GM08714 (cell line): ENCODE measurements around the gene EXOC3L2.

Source experiments
- H3K4me3 ChIP-seq: fragments of 200-500 bp; sonication (Bioruptor generic); 2 replicates; pipeline ENCODE4 v1.5.1; 2014; ENCODE audit warnings: mild to moderate bottlenecking, low read length, inconsistent platforms
- ZNF274 ChIP-seq: IDR thresholded peaks from 2 replicates; pipeline ENCODE4 v1.6.1; 2012; ENCODE audit warnings: mild to moderate bottlenecking, low read depth, low read length

EXOC3L2 gene

GRCh38 chr19:45217193-45217956 lies 27.8 kb downstream of the EXOC3L2 start:
- no peak overlapping the region for H3K4me3 ChIP-seq
- TF ChIP-seq ZNF274: no peak

DNA sequence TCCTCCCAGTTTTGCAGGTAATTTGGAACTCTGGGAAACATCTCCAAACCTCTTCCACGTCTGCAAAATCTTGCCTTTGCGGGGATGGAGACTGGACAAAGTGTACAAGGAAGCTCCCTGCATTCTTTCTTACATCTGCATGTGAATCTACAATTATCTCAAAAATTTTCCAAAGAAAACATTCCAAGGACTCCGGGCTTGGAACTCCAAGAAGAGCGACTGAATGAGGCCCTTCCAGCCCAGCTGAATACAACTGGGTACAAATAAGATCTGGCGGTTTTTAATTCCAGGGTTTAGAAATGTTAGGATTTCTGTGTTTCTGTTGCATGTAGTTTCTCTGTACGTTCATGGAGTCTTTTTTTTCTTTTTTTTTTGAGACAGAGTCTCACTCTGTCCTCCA lies 28.5 kb downstream of the EXOC3L2 start:
- no peak overlapping the region for H3K4me3 ChIP-seq
- no peak for TF ChIP-seq ZNF274

DNA sequence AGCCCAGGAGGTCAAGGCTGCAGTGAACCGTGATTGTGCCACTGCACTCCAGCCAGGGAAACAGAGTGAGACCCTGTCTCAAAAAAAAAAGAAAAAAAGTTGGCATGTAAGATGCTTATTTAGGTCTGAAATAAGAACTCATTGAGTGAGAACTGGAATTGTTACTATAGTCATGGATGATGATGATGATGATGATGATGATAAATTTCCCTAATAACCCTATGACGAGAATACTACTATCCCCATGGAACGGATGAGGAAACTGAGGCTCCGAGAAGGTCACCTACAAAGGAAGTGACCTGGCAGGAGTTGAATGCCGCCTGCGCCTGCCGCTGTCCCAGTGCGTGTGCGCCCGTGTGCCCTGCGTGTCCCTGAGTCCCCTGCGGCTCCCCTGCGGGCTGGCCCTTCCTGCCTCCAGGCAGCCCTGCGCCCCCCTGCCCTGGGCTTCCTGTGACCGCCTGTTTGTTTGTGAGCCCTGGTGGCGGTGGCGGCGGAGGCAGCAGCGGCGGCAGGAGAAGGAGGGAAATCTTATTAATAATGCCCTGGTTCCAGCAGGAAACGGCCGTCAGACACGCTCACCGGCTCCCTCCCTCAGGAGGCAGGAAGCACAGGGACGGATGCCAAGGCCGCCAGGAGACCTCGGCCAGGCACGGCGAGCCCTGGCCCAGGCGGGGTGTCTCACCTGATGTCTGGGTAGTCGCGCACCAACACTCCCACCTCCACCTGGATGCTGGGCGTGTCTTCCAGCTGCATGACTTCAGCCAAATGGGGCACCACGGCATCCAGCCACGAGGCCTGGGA lies 29.6 kb downstream of the EXOC3L2 start:
- TF ChIP-seq ZNF274: no peak
- H3K4me3 ChIP-seq: no peak overlapping the region

- TF ChIP-seq ZNF274: no peak
- no peak overlapping the region for H3K4me3 ChIP-seq
Measured at GRCh38 chr19:45213031-45213430, 32.2 kb downstream of the EXOC3L2 start.

DNA sequence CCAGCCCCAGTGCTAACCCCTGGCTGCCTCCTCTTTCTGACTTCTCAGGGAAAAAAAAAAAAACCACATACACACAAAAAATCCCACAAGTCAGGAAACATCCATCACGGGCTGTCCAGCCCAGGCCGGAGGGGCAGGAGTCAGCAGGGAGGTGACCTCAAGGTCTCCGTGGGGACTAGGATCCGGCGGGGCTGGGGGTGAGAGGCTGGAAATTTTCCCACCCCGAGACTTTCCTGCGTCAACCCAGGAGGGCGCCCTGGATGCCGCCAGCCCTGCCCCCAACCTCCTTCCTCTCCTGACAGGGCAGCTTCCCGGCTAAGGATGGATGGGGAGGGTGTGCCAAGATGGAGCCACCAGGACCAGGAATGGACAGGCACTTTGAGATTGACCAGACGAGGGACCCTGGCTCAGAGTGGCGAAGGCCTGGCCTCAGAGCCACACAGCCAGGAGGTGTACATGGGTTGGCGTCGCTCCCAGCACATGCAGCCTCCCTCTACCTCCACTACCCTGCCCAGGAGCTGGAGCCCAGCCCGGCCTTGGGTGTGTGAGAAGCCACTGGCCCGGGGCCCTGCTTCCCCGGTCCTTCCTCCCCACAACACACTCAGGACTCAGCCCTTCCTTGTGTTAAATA lies 33.3 kb downstream of the EXOC3L2 start:
- no peak for TF ChIP-seq ZNF274
- no peak overlapping the region for H3K4me3 ChIP-seq

GRCh38 chr19:45206328-45206727 lies 38.9 kb downstream of the EXOC3L2 start:
- TF ChIP-seq ZNF274: no peak

DNA sequence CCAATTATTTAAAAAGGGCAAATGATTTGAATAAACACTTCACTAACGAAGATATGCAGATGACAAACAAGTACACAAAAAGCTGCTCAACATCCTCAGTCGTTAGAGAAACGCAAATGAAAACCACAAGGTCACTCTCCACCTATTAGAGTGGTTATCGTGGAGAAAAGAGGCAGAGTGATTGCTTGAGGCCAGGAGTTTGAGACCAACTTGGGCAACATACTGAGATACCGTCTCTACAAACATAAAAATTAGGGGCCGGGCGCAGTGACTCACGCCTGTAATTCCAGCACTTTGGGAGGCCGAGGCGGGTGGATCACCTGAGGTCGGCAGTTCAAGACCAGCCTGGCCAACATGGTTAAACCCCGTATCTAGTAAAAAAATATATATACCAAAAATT lies 39.4 kb downstream of the EXOC3L2 start:
- TF ChIP-seq ZNF274: no peak
- no peak overlapping the region for H3K4me3 ChIP-seq

More at GRCh38 chr19:45206328-45206727, 38.9 kb downstream of the EXOC3L2 start:
- H3K4me3 ChIP-seq: no peak overlapping the region

GRCh38 chr19:45202637-45203036 lies 42.6 kb downstream of the EXOC3L2 start:
- H3K4me3 ChIP-seq: no peak overlapping the region
- TF ChIP-seq ZNF274: no peak

- TF ChIP-seq ZNF274: no peak
- H3K4me3 ChIP-seq: no peak overlapping the region
Measured at GRCh38 chr19:45200568-45200967, 44.6 kb downstream of the EXOC3L2 start.

DNA sequence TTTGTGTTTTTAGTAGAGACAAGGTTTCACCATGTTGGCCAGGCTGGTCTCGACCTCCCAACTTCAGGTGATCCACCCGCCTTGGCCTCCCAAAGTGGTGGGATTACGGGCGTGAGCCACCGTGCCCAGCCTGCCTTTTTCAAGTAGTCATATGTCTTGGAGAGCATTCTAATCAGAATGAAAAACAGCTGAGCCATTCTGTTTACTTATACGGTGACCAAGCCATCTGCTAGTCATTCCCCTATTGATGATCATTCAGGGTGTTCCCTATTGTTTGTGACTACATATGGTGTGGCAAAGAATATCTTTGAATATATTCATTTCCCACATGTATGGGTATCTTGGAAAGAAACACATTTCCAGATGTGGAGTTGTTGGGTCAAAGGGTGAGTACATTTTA lies 49.4 kb downstream of the EXOC3L2 start:
- H3K4me3 ChIP-seq: no peak overlapping the region
- TF ChIP-seq ZNF274: no peak

GRCh38 chr19:45191375-45191774 lies 53.8 kb downstream of the EXOC3L2 start:
- TF ChIP-seq ZNF274: no peak
- H3K4me3 ChIP-seq: no peak overlapping the region

GRCh38 chr19:45189971-45190370 lies 55.2 kb downstream of the EXOC3L2 start:
- no peak for TF ChIP-seq ZNF274
- no peak overlapping the region for H3K4me3 ChIP-seq

DNA sequence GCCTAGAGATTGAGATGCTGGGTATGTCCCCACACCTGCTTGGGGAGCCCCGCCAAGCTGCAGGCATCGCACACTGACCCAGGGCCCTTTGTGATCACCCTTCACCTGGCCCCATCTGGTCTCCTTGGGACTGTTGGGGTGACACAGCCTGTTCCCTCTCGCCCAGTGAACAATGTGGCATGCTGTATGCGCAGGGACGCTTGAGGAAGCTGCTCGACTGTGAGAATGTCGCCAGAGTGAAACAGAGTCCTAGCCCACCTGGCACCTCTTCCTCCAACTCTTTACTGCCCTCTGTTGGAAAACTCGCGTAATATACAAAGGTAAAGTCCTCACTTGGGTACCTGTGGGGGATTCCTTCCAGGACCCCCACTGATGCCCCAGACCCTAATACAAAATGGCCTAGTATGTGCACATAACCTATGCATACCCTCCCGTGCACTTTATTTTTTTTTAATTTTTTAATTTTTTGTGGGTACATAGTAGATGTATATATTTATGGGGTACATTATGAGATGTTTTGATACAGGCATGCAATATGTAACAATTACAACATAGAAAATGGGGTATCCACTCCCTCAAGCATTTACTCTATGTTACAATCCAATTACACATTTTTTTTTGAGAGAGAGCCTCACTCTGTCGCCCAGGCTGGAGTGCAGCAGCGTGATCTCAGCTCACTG lies 57.6 kb downstream of the EXOC3L2 start:
- no peak for TF ChIP-seq ZNF274

More for the DNA sequence above, 57.6 kb downstream of the EXOC3L2 start:
- no peak overlapping the region for H3K4me3 ChIP-seq
